DND-41 (cell line): ENCODE measurements around the gene PLXDC1.
"Not testable (repeated sequence)": the region's sequence is repeated elsewhere in the genome, so short reads cannot be mapped to it uniquely, and the experiment has no call there.

ENCODE experiments used
- ATAC-seq: fragments of 200-7000 bp; cut with Tn5 transposase; 3 replicates; pipeline ENCODE4 v1.9.1; 2021; ENCODE audit warnings: low read depth; ENCODE audit not compliant: insufficient read depth
- DNase-seq: peaks from one replicate; pipeline ENCODE4 v3.0.0-alpha.2; 2020
- H2AFZ ChIP-seq: 2 replicates; pipeline ENCODE4 v1.6.0; 2012; ENCODE audit warnings: low read depth, low read length
- H3K27ac ChIP-seq: 2 replicates; pipeline ENCODE4 v1.5.1; 2012; ENCODE audit warnings: low read length, inconsistent platforms
- H3K27me3 ChIP-seq: fragments of 200-600 bp; sonication (generic); 2 replicates; pipeline ENCODE4 v1.6.0; 2012; ENCODE audit warnings: low read length, mild to moderate bottlenecking, inconsistent platforms; ENCODE audit not compliant: insufficient read depth, poor library complexity
- H3K36me3 ChIP-seq: 2 replicates; pipeline ENCODE4 v1.5.1; 2012; ENCODE audit warnings: low read length, inconsistent platforms; ENCODE audit not compliant: insufficient read depth
- H3K4me1 ChIP-seq: 2 replicates; pipeline ENCODE4 v1.5.1; 2012; ENCODE audit warnings: mild to moderate bottlenecking, low read length; ENCODE audit not compliant: insufficient read depth
- H3K4me2 ChIP-seq: 2 replicates; pipeline ENCODE4 v1.6.0; 2012; ENCODE audit warnings: mild to moderate bottlenecking, moderate library complexity, low read length, inconsistent platforms; ENCODE audit not compliant: insufficient read depth
- H3K4me3 ChIP-seq, 2 experiments: fragments of 200-600 bp in 1 of 2; shearing (Covaris generic) in 1 of 2; 2 replicates each; pipeline ENCODE4 v1.5.1; 2012 to 2016; ENCODE audit warnings: inconsistent platforms in 2 of 2, low read length in 2 of 2, mild to moderate bottlenecking in 2 of 2, low read depth in 1 of 2, moderate library complexity in 1 of 2
- H3K79me2 ChIP-seq: 2 replicates; pipeline ENCODE4 v1.6.0; 2012; ENCODE audit warnings: low read length, inconsistent platforms; ENCODE audit not compliant: insufficient read depth
- H3K9ac ChIP-seq: 2 replicates; pipeline ENCODE4 v1.6.0; 2012; ENCODE audit warnings: low read depth, mild to moderate bottlenecking, inconsistent platforms, low read length, moderate library complexity
- H3K9me3 ChIP-seq: 2 replicates; pipeline ENCODE4 v1.5.1; 2012; ENCODE audit warnings: low read length, moderate library complexity, mild to moderate bottlenecking, inconsistent platforms; ENCODE audit not compliant: insufficient read depth, severe bottlenecking
- H4K20me1 ChIP-seq: 2 replicates; pipeline ENCODE4 v1.6.0; 2012; ENCODE audit warnings: low read length; ENCODE audit not compliant: insufficient read depth
- CTCF ChIP-seq: IDR thresholded peaks from 2 replicates; pipeline ENCODE4 v1.5.1; 2012; ENCODE audit warnings: borderline replicate concordance, low read length, moderate library complexity, mild to moderate bottlenecking; ENCODE audit not compliant: poor library complexity, severe bottlenecking; ENCODE audit errors: extremely low read depth
- EZH2 ChIP-seq: IDR thresholded peaks from 3 replicates; pipeline ENCODE4 v1.6.1; 2012; ENCODE audit warnings: borderline replicate concordance, low read depth, mild to moderate bottlenecking, moderate library complexity, low read length, inconsistent platforms; ENCODE audit not compliant: severe bottlenecking

Gene PLXDC1

GRCh38 chr17:39134878-39135277 lies 16.6 kb downstream of the PLXDC1 start:
- DNase-seq (no peak), ATAC-seq (no peak)
- H2AFZ ChIP-seq = no peak overlapping the region
- no peak overlapping the region for H3K9ac ChIP-seq
- TF ChIP-seq CTCF (no peak), EZH2 (no peak)
- no peaks in the 10 kb centered on the region for H3K36me3 ChIP-seq
- H3K4me3 ChIP-seq = no peak overlapping the region
- no peaks in the 10 kb centered on the region for H4K20me1 ChIP-seq
- no peaks in the 10 kb centered on the region for H3K4me1 ChIP-seq
- no peak overlapping the region for H3K27ac ChIP-seq
- no peaks in the 10 kb centered on the region for H3K79me2 ChIP-seq
- no peak overlapping the region for H3K4me2 ChIP-seq
- H3K9me3 ChIP-seq = no peaks in the 10 kb centered on the region
- H3K27me3 ChIP-seq = no peaks in the 10 kb centered on the region

GRCh38 chr17:39132192-39132610 lies 19.2 kb downstream of the PLXDC1 start:
- no peak overlapping the region for H3K4me2 ChIP-seq
- H3K9ac ChIP-seq = no peak overlapping the region
- H3K4me1 ChIP-seq = no peaks in the 10 kb centered on the region
- ATAC-seq (no peak), DNase-seq (no peak)
- no peak overlapping the region for H2AFZ ChIP-seq
- no peaks in the 10 kb centered on the region for H3K79me2 ChIP-seq
- H3K27me3 ChIP-seq = no peaks in the 10 kb centered on the region
- no peak overlapping the region for H3K27ac ChIP-seq
- H3K9me3 ChIP-seq = no peaks in the 10 kb centered on the region
- no peaks in the 10 kb centered on the region for H4K20me1 ChIP-seq
- H3K36me3 ChIP-seq = no peaks in the 10 kb centered on the region
- no peak for TF ChIP-seq CTCF
- TF ChIP-seq EZH2 = no peak
- H3K4me3 ChIP-seq = no peak overlapping the region

- Histone ChIP-seq H3K9ac (no peak overlapping the region), H3K4me3 (no peak overlapping the region), H3K4me2 (no peak overlapping the region), H3K36me3 (no peaks in the 10 kb centered on the region), H3K27me3 (no peaks in the 10 kb centered on the region), H3K79me2 (no peaks in the 10 kb centered on the region), H3K9me3 (no peaks in the 10 kb centered on the region), H3K27ac (no peak overlapping the region), H4K20me1 (no peaks in the 10 kb centered on the region), H2AFZ (no peak overlapping the region), H3K4me1 (no peaks in the 10 kb centered on the region)
- TF ChIP-seq CTCF = no peak
- TF ChIP-seq EZH2 = no peak
- no peak for ATAC-seq
- DNase-seq = no peak
Measured at GRCh38 chr17:39131616-39132015, 19.8 kb downstream of the PLXDC1 start.

- DNase-seq = no peak
- Histone ChIP-seq H3K4me3 (no peak overlapping the region), H4K20me1 (no peaks in the 10 kb centered on the region), H3K36me3 (no peaks in the 10 kb centered on the region), H2AFZ (no peak overlapping the region), H3K27me3 (no peaks in the 10 kb centered on the region), H3K9me3 (no peaks in the 10 kb centered on the region), H3K4me1 (no peaks in the 10 kb centered on the region), H3K9ac (no peak overlapping the region), H3K79me2 (no peaks in the 10 kb centered on the region), H3K27ac (no peak overlapping the region), H3K4me2 (no peak overlapping the region)
- no peak for ATAC-seq
- TF ChIP-seq CTCF (no peak), EZH2 (no peak)
Measured at GRCh38 chr17:39130205-39130604, 21.2 kb downstream of the PLXDC1 start.

- H3K4me2 ChIP-seq, H4K20me1 ChIP-seq, H3K4me1 ChIP-seq, H3K36me3 ChIP-seq, H3K27me3 ChIP-seq, ATAC-seq, H3K79me2 ChIP-seq, H2AFZ ChIP-seq, H3K4me3 ChIP-seq, H3K27ac ChIP-seq, H3K9me3 ChIP-seq, DNase-seq, H3K9ac ChIP-seq: not testable (repeated sequence)
Measured at GRCh38 chr17:39129544-39129943, 21.9 kb downstream of the PLXDC1 start.
